GM12878 (cell line): ENCODE results near the gene CC2D1A.

Experiments
- JUNB ChIP-seq: IDR thresholded peaks from 2 replicates; pipeline ENCODE4 v1.6.1; 2016; ENCODE audit warnings: antibody characterized with exemption, mild to moderate bottlenecking
- MYC ChIP-seq: IDR thresholded peaks from 2 replicates; pipeline ENCODE4 v1.6.1; 2011; ENCODE audit warnings: mild to moderate bottlenecking, low read length, moderate library complexity, inconsistent platforms; ENCODE audit not compliant: insufficient read depth, insufficient replicate concordance, insufficient read length, severe bottlenecking
- POLR2A ChIP-seq: IDR thresholded peaks from 2 replicates; pipeline ENCODE4 v1.6.1; 2011; ENCODE audit warnings: low read depth, mild to moderate bottlenecking, low read length
- POLR2AphosphoS2 ChIP-seq: IDR thresholded peaks from 2 replicates; pipeline ENCODE4 v1.6.1; 2011; ENCODE audit warnings: low read depth, mild to moderate bottlenecking, low read length, improper control_type of control experiment, moderate library complexity
- POLR2AphosphoS5 ChIP-seq: IDR thresholded peaks from 2 replicates; pipeline ENCODE4 v1.6.1; 2011; ENCODE audit warnings: mild to moderate bottlenecking, low read length, inconsistent platforms
- TF ChIP-seq, protein P1 (sequence below): IDR thresholded peaks from 2 replicates; pipeline ENCODE4 v1.6.1; 2012; ENCODE audit warnings: low read depth, low read length, improper control_type of control experiment
- TF ChIP-seq, protein P2 (sequence below): fragments of 450-650 bp; IDR thresholded peaks from 2 replicates; pipeline ENCODE4 v1.6.1; 2016; ENCODE audit warnings: mild to moderate bottlenecking
- TF ChIP-seq, protein P3 (sequence below), 3 experiments: IDR thresholded peaks in 2 of 3; conservative IDR thresholded peaks in 1 of 3; 2 replicates each; pipeline ENCODE4 v1.5.1; 2011; ENCODE audit warnings: low read depth in 3 of 3, low read length in 3 of 3, mild to moderate bottlenecking in 3 of 3, control low read depth in 2 of 3, moderate library complexity in 2 of 3, inconsistent platforms in 1 of 3, mixed read lengths in 1 of 3; ENCODE audit not compliant: control insufficient read depth in 2 of 3, insufficient read depth in 1 of 3; ENCODE audit errors: extremely low read depth in 1 of 3

DNA sequence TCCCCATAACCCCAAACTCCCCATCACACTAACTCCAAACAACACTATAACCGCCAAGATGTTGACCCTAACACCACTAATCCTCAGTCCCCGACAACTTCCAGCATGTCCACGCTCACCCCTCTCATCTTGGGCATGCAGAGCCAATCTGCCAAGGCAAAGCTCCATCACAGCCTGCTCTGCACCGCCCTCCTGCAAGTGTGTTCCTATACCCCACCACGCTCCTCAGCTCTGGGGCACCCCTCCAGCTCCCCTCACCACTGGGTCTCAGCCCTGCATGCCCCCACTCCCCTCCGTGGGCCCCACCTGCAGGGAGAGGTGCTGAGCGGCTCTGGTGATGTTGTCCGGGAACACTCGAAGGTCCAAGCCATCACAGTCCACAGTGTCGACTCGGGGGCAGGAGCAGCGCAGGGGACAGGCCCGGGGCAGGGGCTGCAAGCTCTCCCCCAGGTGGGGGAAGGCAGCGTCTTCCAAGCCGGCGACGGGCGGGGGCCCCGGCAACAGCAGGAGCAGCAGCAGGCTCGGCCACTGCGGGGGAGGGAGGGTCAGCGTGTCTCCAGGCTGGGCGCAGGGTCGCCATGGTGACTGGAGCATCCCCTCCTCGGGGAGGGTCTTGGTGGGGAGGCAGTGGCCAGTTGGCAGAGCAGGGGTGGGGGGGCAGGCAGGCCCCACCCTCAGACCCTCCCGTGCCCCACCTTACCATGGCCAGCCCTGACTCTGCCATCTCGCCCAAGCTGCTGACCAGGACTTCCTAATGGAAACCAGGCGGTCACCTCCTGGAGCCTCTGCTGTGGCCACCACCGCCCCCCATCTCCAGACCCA lies 31.7 kb downstream of the CC2D1A start:
- TF ChIP-seq JUNB (no peak), POLR2AphosphoS2 (no peak), POLR2AphosphoS5 (no peak), POLR2A (no peak), MYC (no peak)
- TF ChIP-seq, protein P1, sequence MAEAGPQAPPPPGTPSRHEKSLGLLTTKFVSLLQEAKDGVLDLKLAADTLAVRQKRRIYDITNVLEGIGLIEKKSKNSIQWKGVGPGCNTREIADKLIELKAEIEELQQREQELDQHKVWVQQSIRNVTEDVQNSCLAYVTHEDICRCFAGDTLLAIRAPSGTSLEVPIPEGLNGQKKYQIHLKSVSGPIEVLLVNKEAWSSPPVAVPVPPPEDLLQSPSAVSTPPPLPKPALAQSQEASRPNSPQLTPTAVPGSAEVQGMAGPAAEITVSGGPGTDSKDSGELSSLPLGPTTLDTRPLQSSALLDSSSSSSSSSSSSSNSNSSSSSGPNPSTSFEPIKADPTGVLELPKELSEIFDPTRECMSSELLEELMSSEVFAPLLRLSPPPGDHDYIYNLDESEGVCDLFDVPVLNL: no peak
- TF ChIP-seq, protein P2, sequence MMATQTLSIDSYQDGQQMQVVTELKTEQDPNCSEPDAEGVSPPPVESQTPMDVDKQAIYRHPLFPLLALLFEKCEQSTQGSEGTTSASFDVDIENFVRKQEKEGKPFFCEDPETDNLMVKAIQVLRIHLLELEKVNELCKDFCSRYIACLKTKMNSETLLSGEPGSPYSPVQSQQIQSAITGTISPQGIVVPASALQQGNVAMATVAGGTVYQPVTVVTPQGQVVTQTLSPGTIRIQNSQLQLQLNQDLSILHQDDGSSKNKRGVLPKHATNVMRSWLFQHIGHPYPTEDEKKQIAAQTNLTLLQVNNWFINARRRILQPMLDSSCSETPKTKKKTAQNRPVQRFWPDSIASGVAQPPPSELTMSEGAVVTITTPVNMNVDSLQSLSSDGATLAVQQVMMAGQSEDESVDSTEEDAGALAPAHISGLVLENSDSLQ: no peak
- TF ChIP-seq, protein P3, sequence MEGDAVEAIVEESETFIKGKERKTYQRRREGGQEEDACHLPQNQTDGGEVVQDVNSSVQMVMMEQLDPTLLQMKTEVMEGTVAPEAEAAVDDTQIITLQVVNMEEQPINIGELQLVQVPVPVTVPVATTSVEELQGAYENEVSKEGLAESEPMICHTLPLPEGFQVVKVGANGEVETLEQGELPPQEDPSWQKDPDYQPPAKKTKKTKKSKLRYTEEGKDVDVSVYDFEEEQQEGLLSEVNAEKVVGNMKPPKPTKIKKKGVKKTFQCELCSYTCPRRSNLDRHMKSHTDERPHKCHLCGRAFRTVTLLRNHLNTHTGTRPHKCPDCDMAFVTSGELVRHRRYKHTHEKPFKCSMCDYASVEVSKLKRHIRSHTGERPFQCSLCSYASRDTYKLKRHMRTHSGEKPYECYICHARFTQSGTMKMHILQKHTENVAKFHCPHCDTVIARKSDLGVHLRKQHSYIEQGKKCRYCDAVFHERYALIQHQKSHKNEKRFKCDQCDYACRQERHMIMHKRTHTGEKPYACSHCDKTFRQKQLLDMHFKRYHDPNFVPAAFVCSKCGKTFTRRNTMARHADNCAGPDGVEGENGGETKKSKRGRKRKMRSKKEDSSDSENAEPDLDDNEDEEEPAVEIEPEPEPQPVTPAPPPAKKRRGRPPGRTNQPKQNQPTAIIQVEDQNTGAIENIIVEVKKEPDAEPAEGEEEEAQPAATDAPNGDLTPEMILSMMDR (IDR thresholded peaks at IDR 0.05 in 2 of 3, conservative IDR thresholded peaks at IDR 0.05 in 1 of 3; ENCODE audit: control insufficient read depth in 2 of 3, extremely low read depth in 1 of 3, insufficient read depth in 1 of 3, low read depth in 3 of 3, low read length in 3 of 3): no peak
